Fibroblast of lung (primary cell): Measurements from ENCODE around the gene CFAP77. TPM values are rescaled to one million over a fixed set of nuclear protein-coding genes. Genes with fewer than 3 reads are reported as not detected.

ENCODE experiments used
- DNase-seq, 2 donors: peaks; one replicate each; pipeline versions ENCODE4 v3.0.0 to v3.0.0-alpha.2; 2010; ENCODE audit warnings: low read depth in 2 of 2
- H2AFZ ChIP-seq: 2 replicates; pipeline ENCODE4 v1.5.1; 2012; ENCODE audit warnings: low read length, control low read depth, inconsistent platforms
- H3K27ac ChIP-seq: 2 replicates; pipeline ENCODE4 v1.5.1; 2011; ENCODE audit warnings: low read length, control low read depth; ENCODE audit not compliant: insufficient read depth
- H3K27me3 ChIP-seq: 2 replicates; pipeline ENCODE4 v1.5.1; 2011; ENCODE audit warnings: mild to moderate bottlenecking, low read length; ENCODE audit not compliant: control insufficient read depth, insufficient read depth
- H3K36me3 ChIP-seq: 2 replicates; pipeline ENCODE4 v1.5.1; 2011; ENCODE audit warnings: low read length; ENCODE audit not compliant: control insufficient read depth, insufficient read depth
- H3K4me1 ChIP-seq: 2 replicates; pipeline ENCODE4 v1.5.1; 2011; ENCODE audit warnings: low read length; ENCODE audit not compliant: control insufficient read depth, insufficient read depth; ENCODE audit errors: extremely low read depth
- H3K4me2 ChIP-seq: 2 replicates; pipeline ENCODE4 v1.5.1; 2011; ENCODE audit warnings: low read length, control low read depth; ENCODE audit not compliant: insufficient read depth; ENCODE audit errors: extremely low read depth
- H3K4me3 ChIP-seq, 4 experiments: fragments of 200-600 bp in 1 of 4; sonication (generic) in 1 of 4; replicated peaks in 1 of 4; 2 replicates each; pipeline ENCODE4 v1.5.1; 2011 to 2016; ENCODE audit warnings: low read length in 4 of 4, low read depth in 3 of 4, mild to moderate bottlenecking in 3 of 4, control low read depth in 2 of 4, inconsistent platforms in 1 of 4, mixed read lengths in 1 of 4; ENCODE audit not compliant: insufficient read depth in 1 of 4; ENCODE audit errors: control extremely low read depth in 1 of 4
- H3K79me2 ChIP-seq: 2 replicates; pipeline ENCODE4 v1.5.1; 2012; ENCODE audit warnings: mild to moderate bottlenecking, low read length, inconsistent platforms; ENCODE audit not compliant: control insufficient read depth, insufficient read depth
- H3K9ac ChIP-seq: 2 replicates; pipeline ENCODE4 v1.5.1; 2011; ENCODE audit warnings: mild to moderate bottlenecking, low read length, control low read depth; ENCODE audit not compliant: insufficient read depth
- H3K9me3 ChIP-seq: 2 replicates; pipeline ENCODE4 v1.5.1; 2012; ENCODE audit warnings: low read depth, low read length; ENCODE audit not compliant: control insufficient read depth, insufficient read depth
- H4K20me1 ChIP-seq: 2 replicates; pipeline ENCODE4 v1.5.1; 2011; ENCODE audit warnings: low read length; ENCODE audit not compliant: control insufficient read depth, insufficient read depth; ENCODE audit errors: extremely low read depth
- CTCF ChIP-seq, 2 donors: IDR thresholded peaks in 1 of 2; conservative IDR thresholded peaks in 1 of 2; 1 replicate in 1 of 2; 2 replicates in 1 of 2; pipeline ENCODE4 v1.5.1; 2011 to 2012; ENCODE audit warnings: low read length in 2 of 2, control low read depth in 1 of 2, inconsistent platforms in 1 of 2, low read depth in 1 of 2, mild to moderate bottlenecking in 1 of 2
- EZH2 ChIP-seq: IDR thresholded peaks from 2 replicates; pipeline ENCODE4 v1.5.1; 2012; ENCODE audit warnings: low read length, control low read depth, mild to moderate bottlenecking; ENCODE audit errors: missing control alignments
- polyA plus RNA-seq, 2 donors: library from polyadenylated mRNA; depleted of rRNA in 1 of 2; stranded (reverse) in 1 of 2; unstranded in 1 of 2; fragments of >200 nt; gene quantifications; 2 replicates each; pipeline ENCODE4 v1.2.1, GENCODE V29; 2011 to 2012; ENCODE audit warnings: missing spikeins in 1 of 2
- total RNA-seq: library from RNA; depleted of rRNA; stranded (reverse); fragments of >200 nt; gene quantifications from 2 replicates; pipeline ENCODE4 v1.2.1, GENCODE V29; 2014

The CFAP77 gene
- total and polyA plus RNA-seq, 2 donors (not counting 1 experiment from before 2014, with no cell fraction given) = not detected

DNA sequence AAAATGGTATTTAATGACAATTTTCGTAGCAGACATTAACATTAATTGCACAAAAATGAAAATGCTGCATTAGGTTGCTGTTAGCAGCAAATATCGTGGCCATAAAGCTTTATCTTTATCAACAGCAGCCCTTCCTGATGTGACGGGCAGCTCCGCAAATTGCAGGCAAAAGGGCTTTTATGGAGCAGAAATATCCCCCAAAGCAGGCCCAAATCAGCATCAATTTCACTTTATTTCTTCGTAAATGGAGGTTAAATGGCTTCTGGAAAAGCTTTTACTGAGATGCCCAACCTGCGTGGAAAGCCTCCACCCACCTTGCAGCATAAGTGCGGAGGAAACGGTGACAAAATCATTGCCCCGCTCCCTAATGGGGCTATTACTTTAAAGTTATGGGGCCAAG, 94.5 kb downstream of the CFAP77 start:
- TF ChIP-seq CTCF (conservative IDR thresholded peaks at IDR 0.05 in 1 of 2, IDR thresholded peaks at IDR 0.05 in 1 of 2; ENCODE audit: low read depth in 1 of 2, low read length in 2 of 2) (no peak), EZH2 (no peak)
- no peak overlapping the region for H3K4me3 ChIP-seq
- DNase-seq = no peak
- H3K4me2 ChIP-seq = no peak overlapping the region
- no peaks in the 10 kb centered on the region for H3K36me3 ChIP-seq
- H3K27me3 ChIP-seq = peaks cover 12% of the 10 kb centered on the region
- H3K79me2 ChIP-seq = no peaks in the 10 kb centered on the region
- H2AFZ ChIP-seq = no peak overlapping the region
- H3K9ac ChIP-seq = no peak overlapping the region
- no peaks in the 10 kb centered on the region for H4K20me1 ChIP-seq
- H3K27ac ChIP-seq = no peak overlapping the region
- no peaks in the 10 kb centered on the region for H3K4me1 ChIP-seq
- H3K9me3 ChIP-seq = no peaks in the 10 kb centered on the region

GRCh38 chr9:132505991-132506655, 96.1 kb downstream of the CFAP77 start:
- H3K4me2 ChIP-seq = no peak overlapping the region
- H4K20me1 ChIP-seq = no peaks in the 10 kb centered on the region
- H3K9me3 ChIP-seq = no peaks in the 10 kb centered on the region
- no peaks in the 10 kb centered on the region for H3K4me1 ChIP-seq
- TF ChIP-seq EZH2 (no peak), CTCF (conservative IDR thresholded peaks at IDR 0.05 in 1 of 2, IDR thresholded peaks at IDR 0.05 in 1 of 2; ENCODE audit: low read depth in 1 of 2, low read length in 2 of 2) (no peak)
- H3K79me2 ChIP-seq = no peaks in the 10 kb centered on the region
- H3K9ac ChIP-seq = no peak overlapping the region
- no peak overlapping the region for H3K27ac ChIP-seq
- no peaks in the 10 kb centered on the region for H3K36me3 ChIP-seq
- H2AFZ ChIP-seq = no peak overlapping the region
- no peak overlapping the region for H3K4me3 ChIP-seq
- no peak for DNase-seq
- H3K27me3 ChIP-seq = peaks cover 12% of the 10 kb centered on the region

- no peak overlapping the region for H3K9ac ChIP-seq
- no peak overlapping the region for H3K4me2 ChIP-seq
- no peak overlapping the region for H2AFZ ChIP-seq
- no peaks in the 10 kb centered on the region for H3K79me2 ChIP-seq
- H4K20me1 ChIP-seq = no peaks in the 10 kb centered on the region
- H3K4me3 ChIP-seq = no peak overlapping the region
- H3K27ac ChIP-seq = no peak overlapping the region
- TF ChIP-seq EZH2 = no peak
- no peak for TF ChIP-seq CTCF (conservative IDR thresholded peaks at IDR 0.05 in 1 of 2, IDR thresholded peaks at IDR 0.05 in 1 of 2; ENCODE audit: low read depth in 1 of 2, low read length in 2 of 2)
- no peaks in the 10 kb centered on the region for H3K4me1 ChIP-seq
- DNase-seq = no peak
- H3K9me3 ChIP-seq = no peaks in the 10 kb centered on the region
- peaks cover 12% of the 10 kb centered on the region for H3K27me3 ChIP-seq
- H3K36me3 ChIP-seq = no peaks in the 10 kb centered on the region
Measured at GRCh38 chr9:132506977-132507669, 97.1 kb downstream of the CFAP77 start.
